Astrocyte (in vitro differentiated cells and primary cell): Measurements from ENCODE around the gene SPTBN1.

Experiments used
- CTCF ChIP-seq: IDR thresholded peaks from 2 replicates; pipeline ENCODE4 v1.5.1; 2011; ENCODE audit warnings: low read depth, mild to moderate bottlenecking, inconsistent platforms, low read length, moderate library complexity; ENCODE audit not compliant: insufficient read depth
- EZH2 ChIP-seq: IDR thresholded peaks from 2 replicates; pipeline ENCODE4 v1.6.1; 2012; ENCODE audit warnings: mild to moderate bottlenecking, low read length, inconsistent platforms; ENCODE audit not compliant: insufficient read depth

- TF ChIP-seq CTCF (no peak), EZH2 (no peak)
These were observed 195.2 kb downstream of the SPTBN1 start for GRCh38 chr2:54651291-54651690.
